Lower leg skin (tissue), 3 donors: ENCODE data around the gene PLAU.

Source experiments
- CTCF ChIP-seq, 3 donors: fragments of 450-650 bp; IDR thresholded peaks; one replicate each; pipeline ENCODE4 v1.5.1; 2016; ENCODE audit warnings: antibody characterized with exemption in 3 of 3, mild to moderate bottlenecking in 3 of 3, moderate library complexity in 2 of 3
- POLR2A ChIP-seq, 2 donors: fragments of 450-650 bp; IDR thresholded peaks; one replicate each; pipeline ENCODE4 v1.6.1; 2016 to 2017; ENCODE audit warnings: antibody characterized with exemption in 2 of 2, mild to moderate bottlenecking in 1 of 2, moderate library complexity in 1 of 2

DNA sequence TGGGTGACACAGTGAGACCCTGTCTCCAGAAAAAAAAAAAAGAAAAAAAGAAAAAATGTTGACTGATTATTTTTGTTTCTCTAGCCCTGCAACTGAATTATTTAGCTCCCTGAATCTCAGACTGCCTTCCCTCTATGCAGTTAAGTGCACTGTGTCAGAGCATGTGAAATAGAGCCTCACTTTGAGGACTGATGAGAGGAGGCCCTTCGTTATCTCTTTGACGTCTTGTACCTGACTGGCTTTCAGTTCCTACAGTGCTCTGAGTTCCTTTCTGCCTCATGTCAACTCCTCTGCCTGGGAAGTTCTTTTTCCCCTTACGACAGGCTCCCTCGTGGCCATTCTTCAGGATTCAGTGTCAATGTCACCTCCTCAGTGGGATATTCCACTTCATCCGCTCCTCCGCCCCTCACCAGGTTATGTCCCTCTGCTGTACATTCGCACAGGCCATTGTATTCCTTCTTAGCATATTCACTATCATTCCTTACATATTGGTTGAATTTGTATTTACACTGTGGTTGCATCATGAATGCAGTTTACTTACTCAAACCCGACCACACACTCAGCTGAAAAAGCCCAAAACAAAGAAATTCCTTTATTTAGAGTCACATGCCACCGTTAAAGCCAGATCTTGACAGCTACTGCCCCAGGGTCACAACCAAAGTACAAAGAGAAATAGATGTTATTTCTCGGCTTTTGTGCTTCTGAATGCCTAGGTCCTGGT lies 18.5 kb upstream of the PLAU start:
- TF ChIP-seq POLR2A (IDR thresholded peaks at IDR 0.05), result no peak
- no peak for TF ChIP-seq CTCF (IDR thresholded peaks at IDR 0.05)
